Breast epithelium (tissue), 4 donors: Measurements from ENCODE around the gene DCN. TPM values are rescaled to one million over a fixed set of nuclear protein-coding genes. Genes with fewer than 3 reads are reported as not detected.

Source experiments
- DNase-seq, 2 donors: peaks; one replicate each; pipeline ENCODE4 v3.0.0-alpha.2; 2019; ENCODE audit warnings: low spot score in 2 of 2
- H3K27ac ChIP-seq, 2 donors: fragments of 200-600 bp; sonication (generic) in 1 of 2; one replicate each; pipeline ENCODE4 v1.5.1; 2016 to 2019; ENCODE audit warnings: mild to moderate bottlenecking in 1 of 2
- H3K27me3 ChIP-seq, 2 donors: fragments of 200-600 bp; sonication (generic) in 1 of 2; one replicate each; pipeline versions ENCODE4 v1.5.1 to v1.6.0; 2017 to 2019; ENCODE audit warnings: control low read depth in 1 of 2, mild to moderate bottlenecking in 1 of 2
- H3K36me3 ChIP-seq: fragments of 200-600 bp; one replicate; pipeline ENCODE4 v1.5.1; 2019
- H3K4me1 ChIP-seq, 2 donors: fragments of 200-600 bp; sonication (generic); one replicate each; pipeline ENCODE4 v1.5.1; 2016 to 2019; ENCODE audit warnings: control low read depth in 1 of 2
- H3K4me3 ChIP-seq, 3 donors: fragments of 200-600 bp; sonication (generic); 1 replicate in 2 of 3; 2 replicates in 1 of 3; pipeline ENCODE4 v1.5.1; 2016 to 2019; ENCODE audit warnings: mild to moderate bottlenecking in 3 of 3, moderate library complexity in 2 of 3
- H3K9me3 ChIP-seq, 2 donors: fragments of 200-600 bp; sonication (generic) in 1 of 2; one replicate each; pipeline ENCODE4 v1.5.1; 2016 to 2019; ENCODE audit warnings: control low read depth in 1 of 2
- POLR2A ChIP-seq: fragments of 450-650 bp; IDR thresholded peaks from one replicate; pipeline ENCODE4 v1.6.1; 2016; ENCODE audit warnings: antibody characterized with exemption, mild to moderate bottlenecking, moderate library complexity
- POLR2AphosphoS5 ChIP-seq, 3 donors: sonication (generic); formaldehyde crosslinking; IDR thresholded peaks; one replicate each; pipeline ENCODE4 v1.6.1; 2017; ENCODE audit warnings: antibody characterized with exemption in 3 of 3
- intact Hi-C: fragments of 100-400 bp; cut with DNase I; formaldehyde crosslinking; loops from one replicate; pipeline ENCODE4 v1.15.1; 2023; ENCODE audit warnings: low total_unique reads
- total RNA-seq, 3 donors: library from RNA; depleted of rRNA; stranded (reverse); fragments of >200 nt; gene quantifications; one replicate each; pipeline ENCODE4 v1.1.0, GENCODE V29; 2016
- TF ChIP-seq, protein P1 (sequence below), 3 donors: fragments of 450-650 bp; IDR thresholded peaks; one replicate each; pipeline ENCODE4 v1.5.1; 2016 to 2017; ENCODE audit warnings: antibody characterized with exemption in 3 of 3, mild to moderate bottlenecking in 3 of 3, moderate library complexity in 3 of 3

Gene DCN
- total RNA-seq, 3 donors from 2014 or later, result 1,081 to 4,374 (median 1,702) TPM

- Histone ChIP-seq H3K9me3 (no peaks in the 10 kb centered on the region), H3K27ac (peak within 1 kb of the TSS; percentile 57 to 80), H3K4me3 (peak within 1 kb of the TSS; percentile 28 to 57 (median 41)), H3K36me3 (no peaks in the 10 kb centered on the region), H3K27me3 (no peaks in the 10 kb centered on the region), H3K4me1 (no peaks in the 10 kb centered on the region)
- no peak for DNase-seq
- intact Hi-C loops, result no loop called here
- TF ChIP-seq, protein P1, sequence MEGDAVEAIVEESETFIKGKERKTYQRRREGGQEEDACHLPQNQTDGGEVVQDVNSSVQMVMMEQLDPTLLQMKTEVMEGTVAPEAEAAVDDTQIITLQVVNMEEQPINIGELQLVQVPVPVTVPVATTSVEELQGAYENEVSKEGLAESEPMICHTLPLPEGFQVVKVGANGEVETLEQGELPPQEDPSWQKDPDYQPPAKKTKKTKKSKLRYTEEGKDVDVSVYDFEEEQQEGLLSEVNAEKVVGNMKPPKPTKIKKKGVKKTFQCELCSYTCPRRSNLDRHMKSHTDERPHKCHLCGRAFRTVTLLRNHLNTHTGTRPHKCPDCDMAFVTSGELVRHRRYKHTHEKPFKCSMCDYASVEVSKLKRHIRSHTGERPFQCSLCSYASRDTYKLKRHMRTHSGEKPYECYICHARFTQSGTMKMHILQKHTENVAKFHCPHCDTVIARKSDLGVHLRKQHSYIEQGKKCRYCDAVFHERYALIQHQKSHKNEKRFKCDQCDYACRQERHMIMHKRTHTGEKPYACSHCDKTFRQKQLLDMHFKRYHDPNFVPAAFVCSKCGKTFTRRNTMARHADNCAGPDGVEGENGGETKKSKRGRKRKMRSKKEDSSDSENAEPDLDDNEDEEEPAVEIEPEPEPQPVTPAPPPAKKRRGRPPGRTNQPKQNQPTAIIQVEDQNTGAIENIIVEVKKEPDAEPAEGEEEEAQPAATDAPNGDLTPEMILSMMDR (IDR thresholded peaks at IDR 0.05), result no peak
- TF ChIP-seq POLR2A (no peak), POLR2AphosphoS5 (IDR thresholded peaks at IDR 0.05) (peak in 1 of 3 donors; percentile 20)
These were observed 71.0 kb downstream of the DCN start, which contains the start of gene LUM for GRCh38 chr12:91111366-91112325. Gene LUM, minus strand, starts transcription at chr12:91111494. Its CDS starts 2,515 bp downstream, at chr12:91108979.

GRCh38 chr12:91110311-91110924 is 72.2 kb downstream of the DCN start:
- DNase-seq, result no peak
- intact Hi-C loops, result no loop called here
- Histone ChIP-seq H3K36me3 (no peaks in the 10 kb centered on the region), H3K4me3 (peak overlapping the region; percentile 28 to 57 (median 41)), H3K27me3 (no peaks in the 10 kb centered on the region), H3K9me3 (no peaks in the 10 kb centered on the region), H3K4me1 (no peaks in the 10 kb centered on the region), H3K27ac (peak overlapping the region; percentile 57 to 73)
- TF ChIP-seq, protein P1 (IDR thresholded peaks at IDR 0.05), result no peak
- TF ChIP-seq POLR2AphosphoS5 (IDR thresholded peaks at IDR 0.05) (no peak), POLR2A (no peak)

GRCh38 chr12:91109581-91110310 is 72.9 kb downstream of the DCN start:
- H3K9me3 ChIP-seq, result no peaks in the 10 kb centered on the region
- intact Hi-C loops, result no loop called here
- no peak for DNase-seq
- peak overlapping the region; percentile 28 to 57 (median 41) for H3K4me3 ChIP-seq
- H3K27me3 ChIP-seq, result no peaks in the 10 kb centered on the region
- TF ChIP-seq POLR2AphosphoS5 (IDR thresholded peaks at IDR 0.05) (no peak), POLR2A (no peak)
- TF ChIP-seq, protein P1 (IDR thresholded peaks at IDR 0.05), result no peak
- peak overlapping the region; percentile 31 to 73 for H3K27ac ChIP-seq
- H3K4me1 ChIP-seq, result no peaks in the 10 kb centered on the region
- no peaks in the 10 kb centered on the region for H3K36me3 ChIP-seq

DNA sequence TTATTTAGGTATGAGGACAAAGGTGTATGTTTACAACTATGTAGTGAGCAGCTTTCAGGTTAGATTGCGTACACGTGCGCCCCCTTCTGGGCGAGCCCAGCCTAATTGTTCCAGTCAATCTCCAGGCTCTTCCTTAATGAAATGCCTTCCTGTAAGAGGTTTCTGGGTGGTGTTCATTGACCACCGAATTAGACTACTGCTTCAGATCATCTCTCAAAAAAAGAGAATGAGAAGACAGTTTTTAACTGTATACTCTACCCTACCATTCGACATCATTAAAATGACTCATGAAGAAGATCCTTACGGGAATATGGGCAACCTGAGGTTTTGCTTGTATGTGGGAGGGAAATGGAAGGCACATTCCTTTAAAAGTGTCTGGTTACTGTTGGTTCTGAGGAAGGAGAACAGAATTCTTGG is 73.5 kb downstream of the DCN start:
- DNase-seq, result peak; percentile 40 to 60
- H3K4me3 ChIP-seq, result peak overlapping the region in 2 of 3 donors; percentile 41 to 57
- intact Hi-C loops, result no loop called here
- H3K36me3 ChIP-seq, result no peaks in the 10 kb centered on the region
- no peaks in the 10 kb centered on the region for H3K4me1 ChIP-seq
- H3K27me3 ChIP-seq, result no peaks in the 10 kb centered on the region
- TF ChIP-seq, protein P1 (IDR thresholded peaks at IDR 0.05), result peak in 2 of 3 donors; percentile 3 to 53
- no peak for TF ChIP-seq POLR2A
- TF ChIP-seq POLR2AphosphoS5 (IDR thresholded peaks at IDR 0.05), result no peak
- H3K27ac ChIP-seq, result peak overlapping the region; percentile 31 to 73
- H3K9me3 ChIP-seq, result no peaks in the 10 kb centered on the region
